Stimulated activated CD4-positive, alpha-beta T cell treated with anti-CD3 and anti-CD28 coated beads, Interleukin-12 subunit alpha, Interleukin-12 subunit beta, amount 100 ng/mL, for 4 hours (primary cell): Measurements from ENCODE around the gene HSPB9.

Experiments
- DNase-seq: peaks from one replicate; pipeline ENCODE4 v3.0.0-alpha.2; 2020

The HSPB9 gene

DNA sequence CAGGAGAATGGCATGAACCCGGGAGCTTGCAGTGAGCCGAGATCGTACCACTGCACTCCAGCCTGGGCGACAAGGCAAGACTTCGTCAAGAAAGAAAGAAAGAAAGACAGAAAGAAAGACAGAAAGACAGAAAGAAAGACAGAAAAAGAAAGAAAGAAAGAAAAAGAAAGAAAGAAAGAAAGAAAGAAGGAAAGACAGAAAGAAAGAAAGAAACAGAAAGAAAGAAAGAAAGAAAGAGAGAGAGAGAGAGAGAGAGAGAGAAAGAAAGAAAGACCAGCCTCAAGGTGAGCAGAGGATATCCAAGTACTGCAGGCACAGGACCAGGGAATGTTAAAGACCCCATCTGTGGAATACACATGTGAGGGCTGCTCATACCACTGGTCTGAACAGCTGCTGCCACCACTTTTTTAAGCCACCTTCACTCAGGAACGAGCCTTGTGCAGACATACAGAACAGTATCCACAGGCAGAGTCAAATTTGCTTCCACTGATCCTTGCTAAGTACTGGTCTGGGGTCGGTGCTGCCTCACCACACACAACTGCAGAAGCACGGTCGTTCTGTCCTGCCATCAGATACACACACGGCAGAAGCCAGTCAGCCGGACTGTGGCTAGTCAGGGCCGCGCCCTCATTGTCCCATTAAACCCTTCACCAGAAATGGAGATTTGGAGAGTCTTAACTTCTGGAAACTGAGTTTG is 24.5 kb downstream of the HSPB9 start:
- no peak for DNase-seq

DNA sequence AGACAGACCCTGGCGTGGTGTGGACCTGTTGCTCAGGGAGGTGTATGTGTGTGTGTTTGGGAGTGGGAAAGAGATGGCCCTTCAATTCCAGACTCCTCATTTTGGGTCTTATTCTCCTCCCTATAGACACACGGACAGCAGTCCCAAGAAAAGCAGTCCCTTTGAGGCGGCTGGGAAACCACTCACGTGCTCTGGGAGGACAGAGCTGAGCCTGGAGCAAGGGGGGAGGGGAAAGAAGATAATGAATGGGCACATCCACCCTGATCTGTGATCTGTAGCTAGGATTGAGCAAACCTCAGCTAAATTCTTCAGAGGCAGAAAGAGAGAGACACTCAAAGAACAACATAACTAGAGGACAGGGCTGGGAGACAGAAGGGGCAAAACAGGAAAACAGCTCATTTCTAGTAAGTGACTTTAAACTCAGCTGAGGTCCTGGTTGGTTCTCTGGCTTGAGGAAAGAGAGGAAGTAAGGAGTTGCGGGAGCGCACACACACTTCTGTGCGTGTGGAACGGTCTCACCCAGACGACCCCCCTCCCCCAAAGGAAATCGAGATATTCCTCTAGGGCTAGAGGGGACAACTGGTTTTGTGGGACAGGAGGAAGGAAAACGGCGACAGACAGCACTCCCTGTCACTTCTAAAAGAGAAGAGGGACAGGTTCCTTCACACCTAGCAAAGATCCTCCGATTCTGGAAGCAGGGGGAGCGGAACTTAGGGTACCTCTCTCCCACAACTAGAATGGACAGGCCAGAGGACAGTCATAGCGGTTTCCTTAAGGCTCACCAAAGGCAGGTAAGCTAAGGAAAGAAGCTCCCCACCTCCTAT is 31.5 kb downstream of the HSPB9 start:
- DNase-seq: no peak

DNA sequence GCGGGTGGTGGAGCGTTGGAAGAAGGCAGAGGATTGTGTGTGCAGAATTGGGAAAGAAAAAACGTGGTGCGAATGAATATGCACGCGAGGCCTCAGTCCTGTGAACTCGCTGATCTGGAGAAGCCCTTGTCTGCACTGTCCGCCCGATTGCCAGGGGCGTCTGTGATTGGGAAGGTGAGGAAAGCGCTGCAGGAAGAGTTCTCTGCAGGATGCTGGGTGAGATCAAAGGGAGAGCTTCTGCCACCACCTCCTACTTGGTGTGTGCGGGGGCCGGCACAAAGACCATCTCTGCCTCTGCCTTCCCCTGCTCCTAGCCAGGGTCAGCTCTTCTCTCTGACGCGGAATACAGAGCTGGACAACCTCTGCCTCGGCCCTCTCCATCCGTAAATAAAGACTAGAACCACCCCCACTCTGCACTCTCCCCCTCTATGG is 33.0 kb downstream of the HSPB9 start:
- no peak for DNase-seq

DNA sequence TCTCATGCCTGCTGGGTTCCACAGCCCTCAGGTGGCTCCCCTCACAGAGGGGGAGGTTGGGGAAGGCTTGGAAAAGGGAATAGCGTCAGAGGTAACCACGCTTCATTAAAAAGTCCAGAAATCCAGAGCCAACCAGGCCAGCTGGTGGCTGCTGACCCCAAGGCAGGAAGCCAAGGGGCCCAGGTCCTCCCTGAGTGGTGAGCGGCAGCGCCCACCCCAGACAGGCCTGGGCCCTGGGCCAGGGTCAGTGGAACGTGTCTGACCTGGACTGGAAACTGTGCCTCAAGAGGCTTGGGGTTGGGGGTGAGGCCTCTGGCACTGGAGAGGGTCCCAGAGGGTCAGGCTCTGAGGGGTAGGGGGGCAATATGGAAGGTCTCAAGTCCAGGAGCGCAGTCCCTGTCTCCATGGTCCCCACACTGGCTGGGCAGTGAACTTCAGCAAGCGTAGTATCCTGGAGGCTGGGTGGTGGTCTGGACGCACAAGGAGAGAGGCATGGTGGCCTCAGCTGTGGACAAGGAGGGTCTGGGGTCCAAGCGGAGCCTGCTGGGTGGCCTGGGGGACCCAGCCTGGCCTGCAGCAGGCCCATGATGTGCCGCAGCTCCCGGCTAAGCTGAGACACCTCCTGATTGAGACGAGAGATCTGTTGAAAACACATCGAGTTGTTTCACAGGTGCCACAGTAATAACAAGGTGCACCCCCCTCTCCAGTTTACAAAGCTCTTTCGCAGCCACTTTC is 37.4 kb downstream of the HSPB9 start:
- no peak for DNase-seq

DNA sequence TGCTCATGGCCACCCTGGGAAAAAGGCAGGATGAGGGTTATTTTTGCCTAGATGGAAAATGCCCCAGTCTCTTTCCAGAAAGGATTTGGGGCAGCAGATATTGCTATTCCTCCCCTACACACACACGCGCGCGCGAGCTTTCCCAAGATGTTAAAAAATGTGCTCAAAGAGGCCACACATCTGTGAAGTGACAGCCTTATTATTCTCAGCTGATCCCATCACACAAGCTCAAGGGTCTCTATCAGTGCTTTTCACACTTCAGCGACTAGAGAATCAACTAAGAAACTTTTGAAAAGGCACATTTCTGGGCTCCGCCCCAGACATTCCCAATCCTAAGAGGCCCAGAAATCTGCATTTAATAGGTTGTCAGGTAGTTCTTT is 37.9 kb downstream of the HSPB9 start:
- no peak for DNase-seq

DNA sequence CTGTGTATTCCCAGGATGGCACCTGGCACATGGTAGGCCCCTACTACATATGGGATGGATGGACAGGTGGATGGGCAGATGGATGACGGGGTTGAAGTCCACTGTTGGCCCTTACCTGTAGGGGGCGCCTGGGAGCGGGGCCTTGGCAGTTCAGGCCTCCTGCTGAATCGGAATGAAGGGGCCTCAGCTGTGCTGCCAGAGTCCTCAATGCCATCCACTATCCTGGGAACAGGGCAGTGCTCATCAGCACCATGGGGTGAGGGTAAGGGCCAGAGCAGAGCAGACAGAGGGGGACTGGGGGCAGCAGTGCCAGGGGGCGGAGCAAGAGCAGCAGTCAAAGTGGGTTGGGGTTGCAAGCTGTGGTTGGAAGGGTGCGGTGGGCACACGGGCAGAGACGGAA is 40.5 kb downstream of the HSPB9 start:
- DNase-seq: peak; percentile 37

DNA sequence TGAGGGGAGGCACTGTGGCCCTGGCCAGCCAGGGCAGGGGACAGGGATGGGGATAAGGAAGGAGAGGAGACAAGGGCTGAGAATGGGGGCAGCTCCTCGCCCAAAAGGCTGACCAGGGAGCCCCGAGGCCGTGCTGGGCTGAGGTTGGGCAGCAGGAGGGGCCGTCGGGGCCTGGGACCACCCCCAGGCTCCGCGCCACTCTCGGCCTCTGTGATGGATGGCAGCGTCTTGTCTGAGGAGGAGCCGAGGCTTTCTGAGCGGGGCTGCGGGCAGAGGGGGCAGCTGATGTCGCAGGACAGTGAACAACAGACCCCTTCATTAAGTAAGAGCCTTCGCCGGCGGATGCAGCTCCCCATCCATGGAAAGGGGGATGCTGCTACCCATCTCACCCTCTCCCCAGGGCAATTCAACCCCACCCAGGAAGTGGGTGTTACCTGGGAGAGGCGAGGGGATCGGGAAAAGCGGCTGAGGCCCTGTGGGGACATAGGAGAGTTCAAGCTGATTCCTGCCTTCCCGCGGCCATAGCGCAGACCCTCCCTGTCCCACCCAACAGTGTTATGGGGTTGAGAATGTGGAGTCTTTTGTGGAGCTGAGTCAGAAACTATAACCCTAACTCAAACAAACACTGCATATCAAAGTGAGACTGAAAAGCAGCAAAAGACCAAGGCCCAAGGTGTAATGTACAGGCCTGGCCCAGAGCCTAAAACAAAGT is 41.2 kb downstream of the HSPB9 start:
- DNase-seq: no peak

DNA sequence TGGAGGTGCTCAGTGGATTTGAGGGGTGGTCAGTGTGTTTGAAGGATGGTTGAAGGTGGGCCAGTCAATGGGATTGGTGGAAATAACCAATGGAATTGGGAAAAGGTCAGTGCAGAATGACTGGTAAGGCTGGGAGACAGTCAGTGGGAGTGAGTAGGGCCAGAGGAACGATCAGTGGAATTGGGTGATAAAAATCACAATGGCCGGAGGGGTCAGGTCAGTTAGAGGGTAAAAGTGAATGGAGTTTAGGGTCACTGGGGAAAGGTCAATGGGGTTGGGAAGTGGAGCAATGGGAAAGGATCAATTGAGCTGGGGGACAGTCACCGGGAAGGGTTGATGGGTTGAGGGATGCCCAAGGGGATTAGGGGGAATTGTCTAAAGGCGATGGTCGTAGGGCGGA is 43.1 kb downstream of the HSPB9 start:
- no peak for DNase-seq

DNA sequence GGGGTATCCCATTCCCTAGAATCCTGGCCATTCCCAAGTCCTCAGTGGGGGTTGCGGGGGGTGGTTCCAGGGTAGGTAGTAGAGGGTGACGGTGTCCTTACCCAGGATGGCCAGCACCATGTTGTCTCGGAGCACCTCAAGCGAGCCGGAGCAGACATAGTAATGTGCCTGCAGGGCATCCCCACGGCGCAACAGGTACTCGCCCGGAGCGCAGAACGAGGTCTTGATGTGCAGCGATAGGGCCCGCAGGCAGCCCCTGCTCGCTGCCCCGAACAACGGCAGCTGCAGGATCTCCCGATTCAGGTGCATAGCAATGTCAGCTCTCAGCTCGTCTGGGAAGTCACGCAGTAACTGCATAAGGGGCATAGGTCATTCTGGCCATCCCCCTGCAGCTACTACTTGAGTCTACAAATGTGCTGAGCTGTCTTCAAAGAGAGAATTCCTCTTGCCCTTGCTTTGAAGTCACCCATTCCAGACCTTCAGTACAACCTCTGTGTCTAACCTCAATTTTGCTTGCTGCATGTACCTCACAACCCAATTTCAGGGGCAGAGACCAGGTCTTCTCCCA is 43.7 kb downstream of the HSPB9 start:
- DNase-seq: no peak

DNA sequence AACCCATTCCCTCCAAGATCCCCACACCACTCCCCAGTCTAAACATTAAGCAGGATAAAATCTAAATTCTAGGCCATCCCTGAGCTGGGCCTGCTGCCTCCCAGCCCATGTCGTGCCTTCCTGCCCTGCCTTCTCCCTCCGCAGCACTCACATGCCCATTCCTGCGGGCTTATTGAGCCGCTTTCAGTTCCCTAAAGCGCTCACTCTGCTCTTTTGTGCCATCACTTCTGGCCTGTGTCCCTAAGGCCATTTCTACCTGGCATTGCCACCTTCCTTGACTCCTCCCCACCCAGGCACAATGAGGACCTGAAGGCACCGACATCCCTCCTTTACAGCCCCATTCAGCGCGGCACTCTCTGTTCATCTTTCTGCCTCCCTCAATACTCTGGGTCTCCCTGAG is 45.2 kb downstream of the HSPB9 start:
- no peak for DNase-seq

DNA sequence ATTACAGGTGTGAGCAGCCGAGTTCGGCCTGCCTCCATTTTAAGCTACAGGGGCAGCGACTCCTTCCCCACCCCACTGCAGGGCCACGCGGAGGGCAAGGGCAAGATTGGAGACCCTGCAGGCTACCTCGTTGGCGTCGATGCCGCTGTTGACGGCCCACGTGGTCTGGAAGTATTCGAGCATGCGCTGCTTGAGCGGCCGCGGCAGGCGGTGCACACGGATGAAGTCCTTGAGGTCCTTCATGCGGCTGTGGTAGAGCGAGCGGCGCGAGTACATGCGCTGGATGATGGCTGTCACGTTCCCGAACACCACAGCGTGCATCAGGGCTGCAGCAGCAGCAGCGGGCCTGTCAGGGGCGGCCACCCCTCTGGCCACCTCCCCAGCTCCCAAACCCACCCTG is 46.7 kb downstream of the HSPB9 start:
- DNase-seq: no peak

DNA sequence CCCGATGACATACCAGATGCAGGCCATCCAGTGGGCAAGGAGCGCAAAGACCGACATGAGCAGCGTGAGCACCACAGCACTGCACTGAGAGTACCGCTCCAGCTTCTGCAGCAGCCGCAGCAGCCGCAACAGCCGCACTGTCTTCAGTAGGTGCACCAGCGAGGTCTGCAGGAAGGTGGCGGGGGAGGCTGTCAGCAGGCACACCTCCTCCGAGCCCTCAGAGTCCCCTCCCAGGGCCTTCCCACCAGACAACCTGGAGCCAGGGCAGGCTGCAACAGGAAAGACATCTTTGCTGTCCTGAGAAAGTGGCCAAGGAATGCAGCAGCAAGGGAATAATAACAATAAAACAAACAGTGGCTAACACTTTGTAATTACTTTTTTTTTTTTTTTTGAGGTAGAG is 49.2 kb downstream of the HSPB9 start:
- no peak for DNase-seq
